Measurements from ENCODE around the gene PINLYP. TPM values are rescaled to one million over a fixed set of nuclear protein-coding genes. Genes with fewer than 3 reads are reported as not detected.
"Not testable (repeated sequence)": the region's sequence is repeated elsewhere in the genome, so short reads cannot be mapped to it uniquely, and the experiment has no call there.

PINLYP gene
- total and polyA plus RNA-seq, 5 donors, result 3.8 to 9.8 (median 5.5) TPM

DNA sequence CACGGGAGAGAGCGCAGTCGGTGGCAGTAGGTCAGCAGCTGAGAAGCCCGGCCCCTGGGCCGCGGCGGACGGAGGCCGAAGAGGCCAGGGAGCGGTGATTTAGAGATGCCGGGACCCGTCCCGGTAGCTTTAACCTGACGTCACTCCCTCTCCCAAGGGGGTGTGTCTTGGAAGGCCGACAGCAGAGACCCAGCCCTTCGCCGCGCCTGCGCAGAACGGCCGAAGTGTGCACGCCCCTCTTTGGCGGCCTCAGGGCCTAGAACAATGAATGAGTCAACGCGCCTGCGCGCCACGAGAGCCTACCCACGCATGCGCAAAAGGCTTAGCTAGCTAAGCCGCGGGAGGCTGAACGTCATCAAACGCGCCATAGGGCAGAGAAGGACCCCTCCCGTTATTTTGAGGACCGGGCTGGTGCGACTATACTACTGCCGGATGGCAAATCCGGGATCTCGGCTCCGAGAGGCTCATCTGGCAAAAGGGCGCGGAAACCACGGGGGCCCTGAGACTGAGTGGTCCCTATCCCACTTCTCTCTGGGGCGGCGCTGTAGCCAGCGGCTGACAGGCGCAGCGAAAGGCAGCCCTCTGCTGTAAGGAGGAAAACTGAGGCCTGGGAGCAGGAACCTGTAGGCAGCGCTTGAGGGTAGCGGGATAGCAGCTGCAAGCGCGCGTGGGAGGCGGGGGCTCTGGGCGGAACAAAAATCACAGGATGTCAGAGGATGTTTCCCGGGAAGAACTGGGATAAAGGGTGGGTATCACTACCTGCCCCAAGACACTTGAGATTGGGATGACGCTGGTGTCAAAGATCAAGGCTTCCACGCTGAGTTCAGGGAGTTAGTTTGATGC is 20.6 kb downstream of the PINLYP start, which contains the start of the genes IRGQ and ZNF576:
TSS of gene IRGQ (minus strand) at position 136 of the 843 bp plus-strand sequence. CDS start 796 bp downstream, outside the sequence.
TSS of gene ZNF576 (plus strand) at position 597 of the 843 bp plus-strand sequence. CDS start 514 bp downstream, outside the sequence.
- peak within 1 kb of the TSS; percentile 100 for H3K27ac ChIP-seq (ENCODE audit: low read length)
- no peaks in the 10 kb centered on the region for H3K27me3 ChIP-seq (ENCODE audit: control insufficient read depth, insufficient read depth)
- peaks cover 6% of the 10 kb centered on the region for H3K4me1 ChIP-seq (ENCODE audit: control insufficient read depth, insufficient read depth, low read length)
- H3K9me3 ChIP-seq (ENCODE audit: control insufficient read depth, low read length), result no peaks in the 10 kb centered on the region
- ATAC-seq (peak; percentile 93 to 95), DNase-seq (peak; percentile 100)
- intact Hi-C loops (cut with DNase I), result loop anchor here in 1 of 4 donors (2.0 kb wide), 1 partner anchor 21 kb away; the partner anchor contains the start of genes PINLYP and XRCC1
- H3K4me3 ChIP-seq (ENCODE audit: low read length), result peak within 1 kb of the TSS; percentile 82
- WGBS, result under 1% methylated on average over 60 of the region's 60 CpGs

DNA sequence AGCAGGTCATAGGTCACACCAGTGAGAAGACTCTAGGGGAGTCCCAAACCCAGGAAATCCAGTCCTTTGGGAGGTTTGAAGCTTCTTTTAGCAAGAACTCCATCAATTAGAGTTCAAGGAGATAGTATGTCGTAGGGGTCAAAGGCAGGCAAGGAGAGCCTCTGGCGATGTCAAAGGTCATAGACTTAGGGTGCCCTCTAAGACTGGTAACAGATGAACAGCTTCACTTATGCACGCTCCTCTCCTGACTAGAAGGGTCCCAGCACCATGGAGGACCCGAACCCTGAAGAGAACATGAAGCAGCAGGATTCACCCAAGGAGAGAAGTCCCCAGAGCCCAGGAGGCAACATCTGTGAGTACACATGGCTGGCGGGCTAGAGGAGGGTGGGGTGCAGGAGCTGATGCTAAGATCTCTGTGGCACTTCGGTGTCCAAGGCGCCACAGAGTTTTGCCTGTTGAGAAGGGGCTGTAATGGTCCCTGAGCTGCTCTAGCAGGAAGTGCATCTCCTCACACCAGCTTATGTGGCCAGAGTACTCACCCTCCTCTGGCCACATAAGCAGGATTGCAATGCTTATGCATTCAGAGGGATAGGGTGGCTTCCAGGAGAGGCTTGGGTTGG is 21.4 kb downstream of the PINLYP start:
- H3K9me3 ChIP-seq (ENCODE audit: control insufficient read depth, low read length), result no peaks in the 10 kb centered on the region
- H3K27me3 ChIP-seq (ENCODE audit: control insufficient read depth, insufficient read depth), result no peaks in the 10 kb centered on the region
- WGBS, result 23% methylated on average over 7 of the region's 7 CpGs
- H3K4me3 ChIP-seq (ENCODE audit: low read length), result peak overlapping the region; percentile 82
- H3K4me1 ChIP-seq (ENCODE audit: control insufficient read depth, insufficient read depth, low read length), result peaks cover 6% of the 10 kb centered on the region
- no peak for ATAC-seq
- H3K27ac ChIP-seq (ENCODE audit: low read length), result peak overlapping the region; percentile 100
- intact Hi-C loops (cut with DNase I), result loop anchor here in 1 of 4 donors (2.0 kb wide), 1 partner anchor 22 kb away; the partner anchor contains the start of genes PINLYP and XRCC1
- peak in 2 of 3 donors; percentile 48 to 62 for DNase-seq

DNA sequence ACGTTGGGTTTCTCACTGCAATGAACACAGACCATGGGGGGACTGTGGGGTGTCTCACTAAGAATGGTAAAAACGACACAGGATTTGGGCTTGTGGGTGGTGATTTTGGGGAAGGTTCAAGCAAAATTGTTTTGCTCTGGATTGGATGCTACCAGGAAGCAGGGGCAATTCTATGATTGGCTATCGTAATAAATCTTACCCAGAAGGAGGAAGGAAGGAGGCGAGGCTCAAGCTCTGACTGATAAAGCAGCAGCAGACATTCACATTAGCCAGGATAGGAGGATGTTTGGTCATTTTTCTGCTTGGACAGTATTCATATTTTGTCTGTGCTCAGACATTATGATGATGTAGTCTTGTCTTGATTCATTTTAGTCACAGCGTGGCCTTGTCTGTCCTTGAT is 22.3 kb downstream of the PINLYP start:
- H3K9me3 ChIP-seq (ENCODE audit: control insufficient read depth, low read length), result no peaks in the 10 kb centered on the region
- WGBS, result 44% methylated on average over 5 of the region's 5 CpGs
- DNase-seq (no peak), ATAC-seq (no peak)
- H3K27ac ChIP-seq (ENCODE audit: low read length), result no peak overlapping the region
- no peaks in the 10 kb centered on the region for H3K27me3 ChIP-seq (ENCODE audit: control insufficient read depth, insufficient read depth)
- H3K4me3 ChIP-seq (ENCODE audit: low read length), result no peak overlapping the region
- H3K4me1 ChIP-seq (ENCODE audit: control insufficient read depth, insufficient read depth, low read length), result peaks cover 6% of the 10 kb centered on the region
- intact Hi-C loops (cut with DNase I), result loop anchor here in 1 of 4 donors (2.0 kb wide), 1 partner anchor 23 kb away; the partner anchor contains the start of genes PINLYP and XRCC1

DNA sequence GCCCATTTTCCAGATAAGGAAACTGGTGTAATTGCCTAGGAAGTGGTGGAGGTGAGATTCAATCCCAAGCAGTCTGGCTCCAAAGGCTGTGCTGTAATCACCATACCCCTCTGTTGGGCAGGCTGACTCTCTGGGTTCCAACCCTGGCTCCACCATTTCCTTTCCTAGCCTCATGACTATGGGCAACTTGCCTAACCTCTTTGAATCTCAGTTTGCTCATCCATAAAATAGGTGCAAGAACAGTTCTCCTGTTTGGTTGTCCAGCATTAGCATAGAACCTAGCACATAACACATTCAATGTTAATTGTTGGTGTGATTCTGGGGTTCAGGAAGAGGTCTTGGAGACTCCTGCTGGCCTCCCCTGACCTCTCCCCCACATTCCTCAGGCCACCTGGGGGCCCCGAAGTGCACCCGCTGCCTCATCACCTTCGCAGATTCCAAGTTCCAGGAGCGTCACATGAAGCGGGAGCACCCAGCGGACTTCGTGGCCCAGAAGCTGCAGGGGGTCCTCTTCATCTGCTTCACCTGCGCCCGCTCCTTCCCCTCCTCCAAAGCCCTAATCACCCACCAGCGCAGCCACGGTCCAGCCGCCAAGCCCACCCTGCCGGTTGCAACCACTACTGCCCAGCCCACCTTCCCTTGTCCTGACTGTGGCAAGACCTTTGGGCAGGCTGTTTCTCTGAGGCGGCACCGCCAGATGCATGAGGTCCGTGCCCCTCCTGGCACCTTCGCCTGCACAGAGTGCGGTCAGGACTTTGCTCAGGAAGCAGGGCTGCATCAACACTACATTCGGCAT is 23.0 kb downstream of the PINLYP start:
- intact Hi-C loops (cut with DNase I), result no loop called here
- Histone ChIP-seq H3K9me3 (ENCODE audit: control insufficient read depth, low read length) (no peaks in the 10 kb centered on the region), H3K27ac (ENCODE audit: low read length) (no peak overlapping the region), H3K27me3 (ENCODE audit: control insufficient read depth, insufficient read depth) (no peaks in the 10 kb centered on the region), H3K4me1 (ENCODE audit: control insufficient read depth, insufficient read depth, low read length) (peaks cover 6% of the 10 kb centered on the region), H3K4me3 (ENCODE audit: low read length) (no peak overlapping the region)
- ATAC-seq, result no peak
- WGBS, result 91% methylated on average over 19 of the region's 19 CpGs
- peak in 1 of 3 donors; percentile 53 for DNase-seq

DNA sequence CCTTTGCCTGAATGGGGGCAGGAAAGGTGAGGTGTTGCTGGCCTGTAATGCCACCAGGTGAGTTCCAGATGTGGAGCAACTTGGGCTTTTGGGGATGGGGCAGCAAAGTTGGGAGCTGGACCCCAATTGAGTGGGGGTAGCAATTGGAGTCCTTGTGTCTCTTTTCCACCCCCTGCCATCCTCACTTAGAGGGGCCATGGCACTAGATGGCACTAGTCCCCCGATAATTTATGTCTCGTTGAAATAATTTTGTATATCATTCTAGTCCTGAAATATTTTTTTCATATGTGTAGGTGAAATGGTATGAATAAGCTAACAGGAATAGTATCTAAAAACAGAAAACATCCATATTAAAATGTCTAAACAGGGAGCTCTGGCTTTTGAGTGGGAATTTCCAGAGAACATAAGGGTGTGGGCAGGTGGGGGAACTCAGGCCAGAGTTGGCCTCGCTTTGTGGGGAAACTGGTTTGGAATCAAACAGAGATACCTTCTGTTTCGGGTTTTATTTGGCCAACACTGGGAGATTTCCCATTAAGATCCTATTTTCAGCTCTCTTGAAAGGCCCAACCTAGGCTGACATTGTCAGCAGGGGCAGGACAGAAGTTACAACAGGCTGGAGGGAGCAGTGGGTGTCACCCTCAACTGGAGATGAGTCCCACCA is 24.2 kb downstream of the PINLYP start:
- Histone ChIP-seq H3K27ac (ENCODE audit: low read length) (no peak overlapping the region), H3K27me3 (ENCODE audit: control insufficient read depth, insufficient read depth) (no peaks in the 10 kb centered on the region), H3K4me3 (ENCODE audit: low read length) (no peak overlapping the region), H3K4me1 (ENCODE audit: control insufficient read depth, insufficient read depth, low read length) (peaks cover 6% of the 10 kb centered on the region), H3K9me3 (ENCODE audit: control insufficient read depth, low read length) (no peaks in the 10 kb centered on the region)
- intact Hi-C loops (cut with DNase I), result no loop called here
- 88% methylated on average over 4 of the region's 4 CpGs for WGBS
- DNase-seq, result no peak
- no peak for ATAC-seq

DNA sequence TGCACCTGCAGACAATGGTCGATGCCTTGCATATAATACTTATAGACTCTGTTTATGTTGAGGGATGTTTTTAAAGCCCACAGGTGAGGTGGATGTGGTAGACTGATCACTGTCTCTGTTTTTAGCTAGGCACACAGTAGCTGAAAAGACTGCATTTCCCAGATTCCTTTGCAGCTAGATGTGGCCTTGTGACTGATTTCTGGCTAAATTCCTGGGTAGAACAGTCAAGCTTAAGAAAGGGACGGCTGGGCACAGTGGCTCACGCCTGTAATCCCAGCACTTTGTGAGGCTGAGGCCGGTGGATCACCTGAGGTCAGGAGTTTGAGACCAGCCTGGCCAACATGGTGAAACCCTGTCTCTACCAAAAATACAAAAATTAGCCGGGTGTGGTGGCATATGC is 24.7 kb downstream of the PINLYP start:
- intact Hi-C loops (cut with DNase I); H3K27me3 ChIP-seq (ENCODE audit: control insufficient read depth, insufficient read depth); H3K27ac ChIP-seq (ENCODE audit: low read length); H3K9me3 ChIP-seq (ENCODE audit: control insufficient read depth, low read length); DNase-seq; ATAC-seq; H3K4me3 ChIP-seq (ENCODE audit: low read length); H3K4me1 ChIP-seq (ENCODE audit: control insufficient read depth, insufficient read depth, low read length): not testable (repeated sequence)
- WGBS, result 68% methylated on average over 5 of the region's 5 CpGs

DNA sequence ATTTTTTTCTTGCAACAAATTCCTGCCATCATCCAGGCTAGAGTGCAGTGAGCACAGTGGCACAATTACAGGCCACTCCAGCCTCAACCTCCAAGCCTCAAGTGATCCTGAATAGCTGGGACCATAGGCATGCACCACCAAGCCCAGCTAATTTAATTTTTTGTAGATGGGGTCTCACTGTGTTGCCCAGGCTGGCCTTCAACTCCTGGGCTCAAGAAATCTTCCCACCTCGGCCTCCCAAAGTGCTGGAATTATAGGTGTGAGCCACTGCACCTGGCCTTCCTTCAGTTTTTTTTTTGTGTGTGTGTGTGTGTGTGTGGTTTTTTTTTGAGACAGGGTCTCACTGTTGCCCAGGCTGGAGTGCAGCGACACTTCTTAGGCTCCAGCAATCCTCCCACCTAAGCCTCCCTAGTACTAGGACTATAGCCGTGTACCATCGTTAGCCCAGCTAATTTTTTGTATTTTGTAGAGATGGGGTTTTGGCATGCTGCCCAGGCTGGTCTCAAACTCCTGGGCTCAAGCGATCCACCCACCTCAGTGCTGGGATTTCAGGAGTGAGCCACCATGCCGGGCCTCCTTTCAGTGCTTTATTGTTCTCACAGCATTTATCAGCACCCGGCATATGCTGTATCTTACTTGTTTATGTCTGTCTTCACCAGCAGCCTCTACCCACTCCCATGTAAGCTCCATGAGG is 30.4 kb downstream of the PINLYP start:
- Histone ChIP-seq H3K4me3 (ENCODE audit: low read length) (no peak overlapping the region), H3K27ac (ENCODE audit: low read length) (no peak overlapping the region), H3K4me1 (ENCODE audit: control insufficient read depth, insufficient read depth, low read length) (no peaks in the 10 kb centered on the region), H3K27me3 (ENCODE audit: control insufficient read depth, insufficient read depth) (no peaks in the 10 kb centered on the region), H3K9me3 (ENCODE audit: control insufficient read depth, low read length) (no peaks in the 10 kb centered on the region)
- WGBS, result 69% methylated on average over 7 of the region's 7 CpGs
- intact Hi-C loops (cut with DNase I), result no loop called here
- no peak for ATAC-seq
- DNase-seq, result no peak

- DNase-seq (no peak), ATAC-seq (no peak)
- no peak overlapping the region for H3K4me3 ChIP-seq (ENCODE audit: low read length)
- intact Hi-C loops (cut with DNase I), result no loop called here
- no peaks in the 10 kb centered on the region for H3K9me3 ChIP-seq (ENCODE audit: control insufficient read depth, low read length)
- H3K27me3 ChIP-seq (ENCODE audit: control insufficient read depth, insufficient read depth), result no peaks in the 10 kb centered on the region
- H3K4me1 ChIP-seq (ENCODE audit: control insufficient read depth, insufficient read depth, low read length), result no peaks in the 10 kb centered on the region
- H3K27ac ChIP-seq (ENCODE audit: low read length), result no peak overlapping the region
- 87% methylated on average over 7 of the region's 7 CpGs for WGBS
These were observed 31.1 kb downstream of the PINLYP start for GRCh38 chr19:43606569-43607229.

GRCh38 chr19:43607238-43608205 is 31.9 kb downstream of the PINLYP start:
- Histone ChIP-seq H3K4me1 (ENCODE audit: control insufficient read depth, insufficient read depth, low read length) (no peaks in the 10 kb centered on the region), H3K9me3 (ENCODE audit: control insufficient read depth, low read length) (no peaks in the 10 kb centered on the region), H3K27ac (ENCODE audit: low read length) (no peak overlapping the region), H3K4me3 (ENCODE audit: low read length) (no peak overlapping the region), H3K27me3 (ENCODE audit: control insufficient read depth, insufficient read depth) (no peaks in the 10 kb centered on the region)
- intact Hi-C loops (cut with DNase I), result no loop called here
- DNase-seq (no peak), ATAC-seq (peak in 1 of 2 donors; percentile 13)
- WGBS, result 69% methylated on average over 28 of the region's 28 CpGs
